LoVo (cell line): Measurements from ENCODE around the gene IFIT2.
"Not testable (repeated sequence)": the region's sequence is repeated elsewhere in the genome, so short reads cannot be mapped to it uniquely, and the experiment has no call there.

ENCODE experiments used
- DNase-seq: peaks from one replicate; pipeline ENCODE4 v3.0.0-alpha.2; 2016; ENCODE audit warnings: low spot score

Gene IFIT2

DNA sequence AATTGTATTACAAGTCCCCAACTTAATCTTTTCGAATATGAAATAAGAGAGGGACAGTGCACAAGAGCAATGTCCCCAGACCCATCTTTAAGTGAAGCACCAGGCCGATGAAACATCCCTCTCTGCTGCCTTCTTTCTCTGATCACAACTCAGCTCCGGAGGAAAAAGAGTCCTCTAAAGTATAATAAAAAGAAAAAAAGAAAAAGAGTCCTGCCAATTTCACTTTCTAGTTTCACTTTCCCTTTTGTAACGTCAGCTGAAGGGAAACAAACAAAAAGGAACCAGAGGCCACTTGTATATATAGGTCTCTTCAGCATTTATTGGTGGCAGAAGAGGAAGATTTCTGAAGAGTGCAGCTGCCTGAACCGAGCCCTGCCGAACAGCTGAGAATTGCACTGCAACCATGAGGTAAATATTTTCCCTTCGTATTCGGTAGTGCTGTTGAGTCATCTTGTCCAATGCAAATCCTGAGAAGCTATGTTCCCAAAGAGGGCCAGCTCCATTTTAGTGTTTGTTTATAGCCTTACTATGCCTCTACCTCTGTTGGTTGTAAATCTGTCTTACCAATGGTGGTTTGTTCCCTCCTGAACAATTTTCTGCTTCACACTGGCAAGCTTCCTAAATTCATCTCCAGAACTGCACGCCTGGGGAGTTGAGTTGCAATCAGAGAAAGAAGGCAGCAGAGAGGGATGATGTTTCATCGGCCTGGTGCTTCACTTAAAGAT lies at the start of gene IFIT2:
Gene IFIT2 (plus strand): TSS at position 326 of the 725 bp plus-strand sequence. CDS start 78 bp downstream, at position 404.
- DNase-seq = peak; percentile 51

DNA sequence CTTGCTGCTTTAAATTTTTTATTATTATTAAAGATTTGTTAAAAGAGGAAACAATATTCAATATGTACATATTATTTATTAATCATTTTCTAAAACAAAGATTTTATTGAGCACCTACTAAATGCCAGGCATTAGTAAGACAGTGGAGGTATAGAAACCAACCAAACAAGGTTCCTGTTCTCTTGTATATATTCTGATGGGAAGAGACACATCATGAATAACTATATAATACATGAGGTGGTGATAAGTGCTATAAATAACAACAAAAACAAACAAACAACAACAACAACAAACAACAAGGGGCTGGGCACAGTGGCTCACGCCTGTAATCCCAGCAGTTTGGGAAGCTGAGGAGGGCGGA lies 49.6 kb upstream of the IFIT2 start:
- DNase-seq = no peak

GRCh38 chr10:89255091-89255579 lies 46.7 kb upstream of the IFIT2 start:
- DNase-seq = not testable (repeated sequence)

GRCh38 chr10:89255793-89256192 lies 46.1 kb upstream of the IFIT2 start:
- no peak for DNase-seq

GRCh38 chr10:89256340-89256739 lies 45.5 kb upstream of the IFIT2 start:
- no peak for DNase-seq

DNA sequence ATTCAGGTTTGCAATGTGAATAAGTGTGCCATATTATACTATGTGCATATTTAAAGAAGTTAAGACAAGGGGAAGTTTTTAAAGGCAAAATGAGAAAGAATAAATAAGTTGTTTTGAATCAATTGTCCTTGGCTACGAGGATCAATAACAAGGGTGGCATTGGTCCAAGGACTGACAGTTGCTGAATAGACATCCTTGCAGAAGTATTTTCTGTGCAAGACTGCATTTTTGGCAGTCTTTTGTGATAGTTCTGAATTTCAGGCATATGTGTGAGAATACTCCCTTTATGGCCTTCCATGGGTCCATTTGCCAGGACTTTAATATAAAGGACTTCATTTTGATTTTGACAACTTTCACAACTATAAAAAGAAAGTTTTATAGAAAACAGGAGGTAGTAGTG lies 44.9 kb upstream of the IFIT2 start:
- DNase-seq = no peak

DNA sequence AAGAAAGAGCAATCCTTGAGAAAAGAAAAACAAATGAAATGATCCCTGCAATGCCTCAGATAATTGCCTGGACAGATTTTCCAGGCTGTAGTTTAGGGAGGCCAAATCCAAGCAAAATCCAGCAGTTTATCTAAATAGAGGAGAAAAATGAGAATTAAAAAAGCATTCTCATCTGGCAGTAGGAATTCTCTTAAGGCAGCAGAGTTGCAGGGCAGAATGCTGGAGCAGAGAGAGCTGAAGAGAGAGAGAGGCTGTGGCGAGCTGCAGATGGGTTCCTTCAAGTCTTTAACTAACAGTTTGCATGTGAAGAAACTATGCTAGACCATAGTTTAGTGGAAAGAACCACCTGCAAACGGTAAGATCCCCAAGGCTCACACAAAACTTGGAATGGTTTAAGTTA lies 44.3 kb upstream of the IFIT2 start:
- DNase-seq = no peak

DNA sequence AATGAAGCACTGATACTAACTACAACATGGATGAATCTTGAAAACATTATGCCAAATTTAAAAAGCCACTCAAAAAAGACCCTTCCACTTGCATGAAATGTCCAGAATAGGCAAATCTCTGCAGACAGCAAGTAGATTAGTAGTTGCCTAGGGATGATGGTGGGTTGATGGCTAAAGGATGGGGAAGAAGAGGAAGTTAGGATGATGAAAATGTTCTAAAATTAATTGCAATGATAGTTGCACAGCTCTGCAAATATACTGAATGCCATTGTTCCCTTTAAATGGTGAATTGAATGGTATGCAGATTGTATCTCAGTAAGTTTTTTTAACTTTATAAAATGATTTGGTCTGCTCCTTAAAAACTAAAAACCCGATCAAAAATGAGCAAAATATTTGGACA lies 43.0 kb upstream of the IFIT2 start:
- DNase-seq = no peak

- DNase-seq = peak; percentile 17
Observed at GRCh38 chr10:89262086-89263051, 39.5 kb upstream of the IFIT2 start.

DNA sequence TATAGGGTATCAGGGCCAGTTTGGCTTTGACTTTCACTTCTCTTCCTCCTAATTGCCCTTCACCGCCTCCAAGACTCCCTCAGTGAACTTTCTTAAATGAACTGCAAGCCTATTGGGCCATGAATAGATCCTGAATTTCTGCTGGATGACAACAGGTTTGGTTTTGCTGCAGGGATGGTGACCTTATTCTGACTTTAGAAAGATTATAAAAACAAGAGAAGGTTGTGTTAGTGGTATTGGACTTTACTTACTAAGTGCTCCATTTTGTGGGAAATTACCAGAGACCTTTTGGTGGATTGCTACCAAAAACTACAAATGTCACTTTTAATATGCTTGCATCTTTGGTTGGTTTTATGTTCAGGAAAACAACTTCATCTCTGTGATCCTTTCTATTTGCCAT lies 38.8 kb upstream of the IFIT2 start:
- no peak for DNase-seq

- DNase-seq = no peak
Observed at GRCh38 chr10:89263531-89263930, 38.3 kb upstream of the IFIT2 start.

- no peak for DNase-seq
Observed at GRCh38 chr10:89266721-89267453, 35.0 kb upstream of the IFIT2 start.

- no peak for DNase-seq
Observed at GRCh38 chr10:89269433-89270152, 32.3 kb upstream of the IFIT2 start.

GRCh38 chr10:89270153-89270483 lies 31.7 kb upstream of the IFIT2 start:
- DNase-seq = no peak

- DNase-seq = no peak
Observed at GRCh38 chr10:89271532-89271931, 30.3 kb upstream of the IFIT2 start.

DNA sequence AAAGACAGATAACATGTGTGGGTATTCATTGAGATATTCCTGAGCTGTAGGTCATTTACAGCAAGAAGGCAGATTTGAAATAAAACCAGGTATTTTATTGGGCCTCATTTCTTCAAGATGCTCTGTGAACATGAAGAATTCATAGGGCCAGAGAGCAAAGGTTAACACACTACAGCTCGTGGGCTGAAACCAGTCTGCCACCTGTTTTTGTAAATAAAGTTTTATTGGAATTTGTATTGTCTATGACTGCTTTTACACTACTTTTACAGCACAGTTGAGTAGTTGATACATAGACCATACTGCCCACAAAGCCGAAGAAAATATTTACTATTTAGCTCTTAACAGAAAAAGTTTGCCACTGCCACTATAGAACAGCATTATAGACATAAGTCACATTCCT lies 28.2 kb upstream of the IFIT2 start:
- DNase-seq = no peak

- DNase-seq = no peak
Observed at GRCh38 chr10:89274928-89275327, 26.9 kb upstream of the IFIT2 start.

GRCh38 chr10:89275383-89275782 lies 26.5 kb upstream of the IFIT2 start:
- no peak for DNase-seq

- peak; percentile 89 for DNase-seq
Observed at GRCh38 chr10:89278034-89278535, 23.8 kb upstream of the IFIT2 start.

DNA sequence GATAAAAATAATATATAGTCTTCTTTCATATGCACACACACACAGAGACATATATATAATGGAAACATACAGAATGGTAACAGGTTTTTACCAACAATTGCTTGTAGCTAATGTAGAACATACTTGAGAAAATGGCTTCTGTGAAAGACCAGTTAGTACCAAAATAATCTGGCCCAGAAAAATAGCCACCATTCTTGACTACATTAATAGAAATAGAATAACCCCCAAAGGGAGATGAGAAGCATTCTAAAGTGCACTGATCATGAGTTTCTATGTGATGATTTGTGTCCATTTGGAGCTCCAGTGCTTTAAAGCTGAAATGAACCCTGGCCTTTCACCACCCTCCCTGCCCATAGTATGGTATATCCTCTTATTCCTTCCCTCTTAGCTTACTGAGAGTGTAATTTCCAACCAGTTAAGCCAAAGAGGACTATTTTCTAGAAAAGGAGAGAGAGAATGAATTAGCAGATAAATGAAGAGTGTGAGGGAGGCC lies 22.9 kb upstream of the IFIT2 start:
- no peak for DNase-seq

DNA sequence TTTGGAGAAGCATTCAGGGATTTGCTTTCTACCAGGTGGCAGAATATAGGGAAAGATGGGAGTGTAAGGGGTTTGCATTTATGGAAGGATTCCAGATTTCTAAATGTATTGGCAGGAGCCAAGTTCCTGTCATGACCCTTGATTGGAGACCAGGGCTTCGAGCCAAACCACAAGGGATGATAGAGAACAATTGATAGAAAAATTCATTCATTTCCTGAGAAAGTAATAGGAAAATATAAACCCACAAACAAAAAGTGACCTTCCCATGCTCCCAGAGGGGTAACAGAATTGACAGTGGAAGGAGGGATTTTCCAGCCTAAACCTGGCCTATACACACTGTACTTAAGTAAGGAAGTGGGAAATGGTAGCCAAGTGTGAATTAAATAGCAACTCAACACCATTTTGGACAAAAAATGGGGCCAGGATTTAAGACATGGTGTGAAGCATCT lies 22.4 kb upstream of the IFIT2 start:
- DNase-seq = peak; percentile 27
